ENCODE results near the gene ENPP6. TPM values are rescaled to one million over a fixed set of nuclear protein-coding genes. Genes with fewer than 3 reads are reported as not detected.

ENPP6 gene
- total RNA-seq, 2 experiments from 2014 or later = 0.12 to 0.29 TPM

DNA sequence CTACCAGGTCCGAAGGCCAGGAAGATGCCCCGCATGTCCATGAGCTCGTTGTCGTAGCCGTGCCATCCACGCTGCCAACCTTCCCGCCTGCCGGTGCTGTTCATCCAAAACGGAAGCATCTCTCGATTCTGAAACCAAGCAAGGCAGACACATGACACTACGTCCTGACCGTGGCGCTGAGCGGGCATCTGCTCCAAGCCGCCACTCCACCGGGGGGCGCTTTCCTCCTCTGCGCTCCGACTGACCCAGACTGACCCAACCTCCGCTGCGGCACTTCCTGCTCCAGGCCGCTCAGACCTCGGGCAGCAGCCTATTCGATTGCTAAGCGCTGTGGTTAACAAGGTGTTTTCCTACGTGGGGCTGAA, 120.5 kb downstream of the ENPP6 start:
- Mint-ChIP-seq H3K27me3 (peaks cover 14% of the 10 kb centered on the region), H3K4me3 (peak overlapping the region; percentile 30), H3K27ac (no peak overlapping the region), H3K9me3 (no peaks in the 10 kb centered on the region), H3K36me3 (no peaks in the 10 kb centered on the region), H3K4me1 (ENCODE audit: low read depth) (peaks cover 6% of the 10 kb centered on the region)
- CTCF ChIA-PET = interaction anchor here (0.9 to 1.4 kb wide), 2 partner anchors 8 to 256 kb away, joined by 3 to 5 read pairs; no protein-coding TSS in a partner anchor
- peak; percentile 59 for DNase-seq
- POLR2A ChIA-PET = no interaction called here
- intact Hi-C loops (cut with micrococcal nuclease) = loop anchor here (5.0 kb wide), 2 partner anchors 155 to 625 kb away; no protein-coding TSS in a partner anchor

DNA sequence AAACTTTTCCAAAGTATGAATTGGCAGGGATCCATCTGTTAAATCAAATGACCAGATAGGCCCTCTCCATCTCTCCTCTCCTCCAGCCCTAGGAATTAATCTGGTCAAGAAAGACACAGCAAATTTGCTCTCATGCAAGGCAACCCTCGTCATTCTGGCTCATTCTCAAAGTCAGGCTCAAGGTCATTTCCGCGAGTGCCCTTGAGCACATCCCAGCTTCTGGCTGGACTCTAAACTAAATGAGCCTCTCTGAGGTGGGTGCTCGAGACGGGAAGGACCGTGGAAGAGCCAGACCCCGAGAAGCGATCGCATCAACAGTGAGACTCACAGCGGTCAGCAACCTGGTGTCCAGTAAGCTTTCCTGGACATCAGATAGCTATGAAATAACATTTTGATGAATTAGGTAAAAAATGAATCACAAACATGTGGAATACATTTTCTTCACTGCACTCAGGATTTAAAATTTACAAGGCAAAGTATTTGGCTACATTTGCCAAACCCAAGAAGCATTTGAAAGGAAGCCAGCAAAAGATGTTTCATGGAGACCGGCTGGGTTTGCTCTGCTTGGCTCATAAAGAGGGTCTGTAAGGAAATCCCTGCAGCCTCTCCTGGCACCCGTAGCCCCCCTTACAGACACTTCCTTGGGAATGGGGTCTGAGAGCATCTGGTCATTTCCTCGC, 121.0 kb downstream of the ENPP6 start:
- POLR2A ChIA-PET = no interaction called here
- intact Hi-C loops (cut with micrococcal nuclease) = loop anchor here (5.0 kb wide), 2 partner anchors 156 to 624 kb away; no protein-coding TSS in a partner anchor
- H3K27me3 Mint-ChIP-seq = peaks cover 14% of the 10 kb centered on the region

DNA sequence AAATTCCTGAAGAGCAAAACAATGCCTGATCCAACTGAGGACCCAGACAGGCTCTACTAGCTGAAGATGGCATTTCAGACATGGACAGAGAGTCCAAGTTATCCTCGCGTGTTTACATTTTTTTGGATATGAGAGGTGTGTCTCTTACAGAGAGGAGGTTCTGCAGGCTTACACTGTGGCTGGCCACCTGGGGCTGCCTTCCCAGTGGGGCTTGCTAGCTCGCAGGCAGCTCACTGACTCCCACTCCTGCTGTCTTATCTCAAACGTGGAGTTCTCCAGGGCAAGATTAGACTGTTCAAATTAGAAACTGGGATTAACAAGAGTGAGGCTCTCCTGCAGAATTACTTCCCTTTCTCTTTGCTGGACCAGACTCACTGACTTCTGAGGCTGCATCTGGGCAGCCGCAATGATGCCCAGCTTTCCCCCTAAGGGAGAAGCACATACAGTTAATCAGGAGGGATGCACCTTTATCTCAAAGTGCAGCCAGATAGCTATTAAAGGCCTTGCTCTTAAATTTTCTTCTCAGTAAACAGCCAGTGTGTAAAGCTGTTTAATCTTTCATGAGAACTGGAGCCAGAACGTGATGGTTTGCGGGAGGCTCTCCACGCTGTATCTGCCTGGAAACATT, 123.0 kb downstream of the ENPP6 start:
- CTCF ChIA-PET = interaction anchor here (0.6 kb wide), 1 partner anchor 350 kb away, joined by 3 read pairs; no protein-coding TSS in a partner anchor
- POLR2A ChIA-PET = no interaction called here
- Mint-ChIP-seq H3K4me1 (ENCODE audit: low read depth) (peaks cover 6% of the 10 kb centered on the region), H3K9me3 (no peaks in the 10 kb centered on the region), H3K4me3 (no peak overlapping the region), H3K27ac (no peak overlapping the region), H3K27me3 (peaks cover 10% of the 10 kb centered on the region), H3K36me3 (no peaks in the 10 kb centered on the region)
- DNase-seq = no peak
- intact Hi-C loops (cut with micrococcal nuclease) = loop anchor here (5.0 kb wide), 2 partner anchors 158 to 622 kb away; no protein-coding TSS in a partner anchor

More for the DNA sequence above, 121.0 kb downstream of the ENPP6 start:
- DNase-seq = no peak
- H3K4me3 Mint-ChIP-seq = peak overlapping the region; percentile 30
- H3K4me1 Mint-ChIP-seq (ENCODE audit: low read depth) = peaks cover 6% of the 10 kb centered on the region
- H3K9me3 Mint-ChIP-seq = no peaks in the 10 kb centered on the region
- H3K27ac Mint-ChIP-seq = no peak overlapping the region
- CTCF ChIA-PET = interaction anchor here (0.9 to 1.4 kb wide), 2 partner anchors 8 to 256 kb away, joined by 3 to 5 read pairs; no protein-coding TSS in a partner anchor
- no peaks in the 10 kb centered on the region for H3K36me3 Mint-ChIP-seq

DNA sequence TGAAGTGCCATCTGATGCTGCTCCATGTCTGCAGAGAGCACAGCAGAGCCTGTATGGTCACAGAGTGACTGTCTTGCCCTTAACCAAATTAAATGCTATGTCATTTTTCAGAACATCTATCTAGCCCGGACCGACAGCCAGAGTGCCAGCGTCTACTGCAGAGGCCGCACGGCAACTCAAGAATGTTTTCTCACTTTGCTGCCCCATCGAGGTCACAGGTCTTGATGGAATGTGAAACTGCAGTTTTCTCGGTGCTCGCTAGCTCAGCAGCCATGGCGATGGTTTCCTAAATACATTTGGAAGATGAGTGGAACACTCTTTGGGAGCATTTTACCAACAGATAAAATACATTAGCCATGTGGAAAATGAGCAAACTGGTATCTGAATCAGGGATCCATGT, 125.7 kb downstream of the ENPP6 start:
- no peak for DNase-seq
- Mint-ChIP-seq H3K27me3 (peaks cover 6% of the 10 kb centered on the region), H3K27ac (no peak overlapping the region), H3K36me3 (no peaks in the 10 kb centered on the region), H3K9me3 (no peaks in the 10 kb centered on the region), H3K4me3 (no peak overlapping the region), H3K4me1 (ENCODE audit: low read depth) (no peaks in the 10 kb centered on the region)
- ChIA-PET CTCF (no interaction called here), POLR2A (no interaction called here)
- intact Hi-C loops (cut with micrococcal nuclease) = no loop called here

DNA sequence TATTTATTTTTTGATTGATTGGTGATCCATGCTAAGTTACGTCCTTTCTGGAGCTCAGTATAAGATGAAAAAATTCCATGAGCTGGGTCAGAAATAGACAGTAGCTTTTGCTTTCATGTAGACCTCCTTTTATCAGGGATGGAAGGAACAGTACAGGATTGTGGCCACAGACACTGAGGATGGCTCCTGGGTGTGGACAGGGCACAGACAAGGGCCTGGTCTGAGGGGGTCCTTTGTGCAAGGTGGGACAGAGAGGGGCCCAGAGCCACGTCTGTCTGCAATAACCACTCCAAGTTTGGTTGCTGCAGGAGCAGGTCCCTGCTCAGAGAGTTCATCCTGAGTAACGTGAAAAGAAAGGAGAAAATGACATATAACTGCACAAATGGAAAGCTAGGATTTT, 127.1 kb downstream of the ENPP6 start:
- Mint-ChIP-seq H3K4me3 (no peak overlapping the region), H3K9me3 (no peaks in the 10 kb centered on the region), H3K27me3 (peaks cover 5% of the 10 kb centered on the region), H3K4me1 (ENCODE audit: low read depth) (no peaks in the 10 kb centered on the region), H3K27ac (no peak overlapping the region), H3K36me3 (no peaks in the 10 kb centered on the region)
- ChIA-PET CTCF (no interaction called here), POLR2A (no interaction called here)
- no peak for DNase-seq
- intact Hi-C loops (cut with micrococcal nuclease) = no loop called here

DNA sequence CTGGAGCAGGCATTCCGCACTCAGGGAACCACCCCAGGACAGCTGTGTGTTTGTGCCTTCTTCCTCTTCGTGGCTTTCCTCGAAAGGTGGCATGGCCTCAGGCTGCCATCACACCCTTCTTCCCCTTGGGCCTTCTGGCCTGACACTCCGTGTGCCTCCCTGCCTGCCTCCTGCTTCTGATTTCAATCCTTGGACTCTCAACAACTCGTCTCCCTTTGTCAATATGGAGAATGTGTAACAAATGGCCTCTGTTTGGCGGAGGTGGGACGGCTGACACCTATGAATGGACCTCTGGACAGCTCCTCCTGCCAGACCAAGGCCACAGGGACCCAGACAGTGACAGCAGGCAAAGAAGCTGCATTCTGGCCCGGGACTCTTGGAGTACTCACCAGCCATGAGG, 137.0 kb downstream of the ENPP6 start:
- ChIA-PET POLR2A (no interaction called here), CTCF (interaction anchor here (0.7 kb wide), 1 partner anchor 257 kb away, joined by 3 read pairs; no protein-coding TSS in a partner anchor)
- no peak for DNase-seq
- no peaks in the 10 kb centered on the region for H3K9me3 Mint-ChIP-seq
- intact Hi-C loops (cut with micrococcal nuclease) = no loop called here
- H3K36me3 Mint-ChIP-seq = no peaks in the 10 kb centered on the region
- no peak overlapping the region for H3K4me3 Mint-ChIP-seq
- peaks cover 32% of the 10 kb centered on the region for H3K27me3 Mint-ChIP-seq
- no peak overlapping the region for H3K27ac Mint-ChIP-seq
- H3K4me1 Mint-ChIP-seq (ENCODE audit: low read depth) = no peaks in the 10 kb centered on the region

DNA sequence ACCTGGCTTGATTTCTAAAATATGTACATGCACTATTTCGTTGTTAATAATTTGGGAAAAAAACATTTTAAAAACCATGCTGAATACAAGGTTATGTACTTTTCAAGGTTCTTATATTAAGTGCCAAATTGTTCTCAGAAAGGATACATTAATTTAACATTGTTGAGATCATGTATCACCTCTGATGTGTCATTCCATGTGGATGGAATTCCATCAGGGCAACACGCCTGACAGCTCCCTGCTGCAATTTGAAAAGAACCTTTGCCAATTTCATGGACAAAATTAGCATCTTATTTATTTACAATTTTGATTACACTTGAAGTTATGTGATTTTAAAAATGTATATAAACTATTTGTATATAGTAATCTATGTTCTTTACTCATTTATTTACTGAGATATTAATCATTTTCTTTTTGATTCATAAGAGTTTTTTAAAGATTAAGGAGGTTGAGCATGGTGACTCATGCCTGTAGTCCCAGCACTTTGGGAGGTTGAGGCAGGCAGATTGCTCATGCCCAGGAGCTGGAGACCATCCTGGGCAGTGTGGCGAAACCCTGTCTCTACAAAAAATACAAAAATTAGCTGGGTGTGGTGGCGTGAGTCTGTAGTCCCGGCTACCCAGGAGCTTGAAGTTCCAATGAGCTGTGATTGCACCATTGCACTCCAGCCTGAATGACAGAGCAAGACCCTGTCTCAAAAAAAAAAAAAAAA, 142.8 kb downstream of the ENPP6 start:
- Mint-ChIP-seq H3K4me3 (no peak overlapping the region), H3K9me3 (peaks cover 12% of the 10 kb centered on the region), H3K36me3 (no peaks in the 10 kb centered on the region), H3K4me1 (ENCODE audit: low read depth) (no peaks in the 10 kb centered on the region), H3K27me3 (peaks cover 21% of the 10 kb centered on the region), H3K27ac (no peak overlapping the region)
- DNase-seq = no peak
- intact Hi-C loops (cut with micrococcal nuclease) = no loop called here
- POLR2A ChIA-PET = no interaction called here
- CTCF ChIA-PET = no interaction called here

DNA sequence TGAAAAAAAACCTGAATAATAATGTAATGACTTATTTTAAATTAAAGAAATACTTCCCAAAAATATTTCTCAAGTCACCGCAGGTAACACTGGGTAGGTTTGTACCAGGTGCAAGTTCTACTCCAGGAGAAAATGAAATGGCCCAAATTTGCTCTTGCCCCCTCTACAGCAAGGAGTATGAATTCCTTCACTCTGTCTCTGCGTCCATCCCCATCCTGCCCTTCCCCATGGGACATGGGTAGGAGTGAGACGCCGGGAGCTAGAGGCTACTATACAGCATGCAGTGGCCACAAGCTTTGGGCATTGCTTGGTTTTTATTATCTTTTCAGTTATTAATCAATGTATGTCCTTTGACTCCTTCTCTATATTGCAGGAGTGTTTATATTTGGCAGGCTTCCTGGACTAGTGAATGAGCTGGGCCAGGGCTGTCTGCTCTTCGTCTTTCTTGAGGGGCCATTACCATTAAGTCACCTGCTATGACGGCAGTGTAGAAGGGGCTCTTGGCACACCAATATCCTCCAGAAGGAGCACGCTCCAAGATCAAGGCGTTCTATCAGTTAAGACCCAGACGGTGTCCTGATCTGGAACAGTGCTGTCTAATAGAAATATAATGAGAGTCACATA, 149.6 kb downstream of the ENPP6 start:
- peaks cover 12% of the 10 kb centered on the region for H3K9me3 Mint-ChIP-seq
- CTCF ChIA-PET = interaction anchor here (0.6 kb wide), 1 partner anchor 255 kb away, joined by 3 read pairs; no protein-coding TSS in a partner anchor
- intact Hi-C loops (cut with micrococcal nuclease) = no loop called here
- POLR2A ChIA-PET = no interaction called here
- no peaks in the 10 kb centered on the region for H3K36me3 Mint-ChIP-seq
- H3K27me3 Mint-ChIP-seq = peaks cover 6% of the 10 kb centered on the region
- no peak for DNase-seq
- H3K4me3 Mint-ChIP-seq = no peak overlapping the region
- H3K27ac Mint-ChIP-seq = no peak overlapping the region
- no peaks in the 10 kb centered on the region for H3K4me1 Mint-ChIP-seq (ENCODE audit: low read depth)

DNA sequence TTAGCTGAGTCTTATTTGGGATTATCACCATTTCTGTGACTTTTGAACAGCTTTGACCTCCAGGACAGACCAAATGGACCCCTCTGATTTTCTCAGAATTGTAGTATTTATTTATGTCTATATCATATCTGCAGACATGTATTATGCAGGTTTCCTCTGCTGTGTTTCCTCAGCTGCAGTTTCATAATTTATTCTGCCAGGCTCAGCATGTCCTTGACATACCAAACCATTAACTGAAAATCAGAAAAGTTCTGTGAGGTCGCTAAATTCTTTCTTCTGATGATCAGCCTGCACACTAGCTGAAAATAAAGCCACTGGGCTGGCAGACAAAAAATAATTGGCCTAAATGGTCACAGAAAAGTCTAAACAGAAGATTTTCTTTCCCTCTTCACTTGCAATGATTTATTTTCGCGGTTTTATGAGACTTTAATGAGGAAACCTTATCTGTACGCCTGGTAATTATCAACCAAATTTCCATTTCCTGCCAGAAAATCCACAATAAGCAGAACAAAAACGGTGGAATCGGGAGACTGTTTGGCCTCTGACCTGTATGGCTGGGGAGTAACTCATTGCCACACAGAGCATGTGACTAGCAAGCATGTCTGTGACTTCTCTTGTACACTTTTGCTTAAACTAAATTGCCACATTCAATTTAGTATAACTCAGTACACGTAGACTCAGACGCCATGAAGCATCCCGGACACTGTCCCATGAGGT, 150.9 kb downstream of the ENPP6 start:
- Mint-ChIP-seq H3K9me3 (peaks cover 3% of the 10 kb centered on the region), H3K27me3 (peaks cover 6% of the 10 kb centered on the region), H3K36me3 (no peaks in the 10 kb centered on the region), H3K4me1 (ENCODE audit: low read depth) (no peaks in the 10 kb centered on the region), H3K4me3 (no peak overlapping the region), H3K27ac (no peak overlapping the region)
- CTCF ChIA-PET = no interaction called here
- no peak for DNase-seq
- intact Hi-C loops (cut with micrococcal nuclease) = no loop called here
- POLR2A ChIA-PET = no interaction called here

DNA sequence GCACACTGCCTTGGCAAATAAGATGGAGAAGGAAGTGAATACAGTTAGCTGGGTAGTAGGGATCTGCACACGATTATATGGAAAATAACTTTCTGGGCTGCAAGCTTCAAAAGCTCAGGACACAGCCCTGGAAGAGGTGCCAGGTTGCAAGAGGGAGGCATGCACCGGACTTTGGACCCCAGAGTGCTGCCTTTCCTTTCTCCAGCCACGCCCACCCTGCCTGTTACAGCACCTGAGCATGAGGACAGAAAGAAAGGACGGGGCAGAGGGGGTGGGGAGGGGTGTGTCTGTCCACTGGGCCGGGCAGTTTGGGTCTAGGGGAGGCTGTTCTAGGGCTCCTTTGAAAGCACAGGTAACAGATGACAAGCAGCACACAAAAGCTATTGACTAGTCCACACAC, 152.8 kb downstream of the ENPP6 start:
- Mint-ChIP-seq H3K4me1 (ENCODE audit: low read depth) (no peaks in the 10 kb centered on the region), H3K36me3 (no peaks in the 10 kb centered on the region), H3K27ac (no peak overlapping the region), H3K27me3 (peaks cover 7% of the 10 kb centered on the region), H3K9me3 (no peaks in the 10 kb centered on the region), H3K4me3 (no peak overlapping the region)
- DNase-seq = no peak
- intact Hi-C loops (cut with micrococcal nuclease) = no loop called here
- POLR2A ChIA-PET = no interaction called here
- CTCF ChIA-PET = no interaction called here

DNA sequence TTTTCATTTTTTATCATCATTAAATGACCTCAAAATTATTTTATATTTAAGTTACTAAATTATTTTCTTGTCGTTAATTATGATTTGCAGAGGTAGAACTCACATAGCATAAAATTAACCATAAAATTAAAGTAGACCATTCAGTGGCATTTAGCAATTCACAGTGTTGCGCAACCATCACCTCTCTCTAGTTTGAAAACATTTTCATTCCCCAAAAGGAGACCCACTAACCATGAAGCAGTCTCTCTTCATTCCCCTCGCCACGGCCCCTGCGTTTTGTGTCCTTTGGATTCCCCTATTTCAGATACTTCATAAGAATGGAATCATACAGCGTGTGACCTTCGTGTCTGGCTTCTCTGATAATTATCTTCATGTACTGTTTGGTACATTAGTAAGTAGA, 154.9 kb downstream of the ENPP6 start:
- H3K4me1 Mint-ChIP-seq (ENCODE audit: low read depth) = no peaks in the 10 kb centered on the region
- POLR2A ChIA-PET = no interaction called here
- intact Hi-C loops (cut with micrococcal nuclease) = no loop called here

DNA sequence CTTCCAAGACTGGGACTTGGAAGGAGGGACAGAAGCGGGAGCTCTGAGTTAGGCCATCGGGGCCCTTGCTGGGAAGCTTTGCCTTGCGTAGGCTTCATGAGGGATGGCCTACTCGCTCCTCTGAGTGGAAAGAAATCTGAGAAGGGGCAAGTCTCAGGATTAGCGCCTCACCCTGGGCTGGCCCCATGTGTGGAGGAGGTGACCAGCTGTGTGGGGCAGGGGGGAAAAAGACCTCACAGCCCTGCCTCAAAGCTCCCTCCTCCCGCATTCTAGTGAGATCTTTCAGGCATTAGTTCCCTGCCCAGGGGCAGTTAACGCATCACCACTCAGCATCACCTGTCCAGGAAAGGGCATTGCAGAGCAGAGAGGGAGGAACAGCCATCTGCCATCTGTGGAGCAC, 156.1 kb downstream of the ENPP6 start:
- Mint-ChIP-seq H3K4me3 (no peak overlapping the region), H3K4me1 (ENCODE audit: low read depth) (no peaks in the 10 kb centered on the region), H3K27me3 (peaks cover 5% of the 10 kb centered on the region), H3K9me3 (no peaks in the 10 kb centered on the region), H3K27ac (no peak overlapping the region), H3K36me3 (no peaks in the 10 kb centered on the region)
- intact Hi-C loops (cut with micrococcal nuclease) = no loop called here
- ChIA-PET POLR2A (no interaction called here), CTCF (no interaction called here)
- DNase-seq = no peak

More for the DNA sequence above, 154.9 kb downstream of the ENPP6 start:
- no peaks in the 10 kb centered on the region for H3K9me3 Mint-ChIP-seq
- no peak for DNase-seq
- H3K27ac Mint-ChIP-seq = no peak overlapping the region
- CTCF ChIA-PET = no interaction called here
- H3K27me3 Mint-ChIP-seq = peaks cover 5% of the 10 kb centered on the region
- no peaks in the 10 kb centered on the region for H3K36me3 Mint-ChIP-seq
- H3K4me3 Mint-ChIP-seq = no peak overlapping the region

Measured in activated CD4-positive, alpha-beta memory T cell treated with anti-CD3 and anti-CD28 coated beads for 36 hours (primary cell).